Activated CD4-positive, alpha-beta memory T cell treated with anti-CD3 and anti-CD28 coated beads for 36 hours (primary cell): ENCODE data around the gene POLQ. TPM values are rescaled to one million over a fixed set of nuclear protein-coding genes. Genes with fewer than 3 reads are reported as not detected.

ENCODE experiments used
- CTCF ChIA-PET: fragments of 350-600 bp; sonication (Branson Sonifier 250); formaldehyde crosslinking; loops from one replicate; lab custom pipeline; 2021; ENCODE audit warnings: antibody characterized with exemption, inconsistent platforms; lab: Charles Lee
- POLR2A ChIA-PET: fragments of 350-600 bp; sonication (Branson Sonifier 250); formaldehyde crosslinking; loops from one replicate; lab custom pipeline; 2021; ENCODE audit warnings: antibody characterized with exemption; lab: Charles Lee
- DNase-seq: peaks from one replicate; pipeline ENCODE4 v3.0.0-alpha.2; 2020
- H3K27ac Mint-ChIP-seq: one replicate; pipeline ENCODE4 v1.8.0; 2021; ENCODE audit warnings: mixed read lengths
- H3K27me3 Mint-ChIP-seq: one replicate; pipeline ENCODE4 v1.8.0; 2021; ENCODE audit warnings: mixed read lengths
- H3K36me3 Mint-ChIP-seq: one replicate; pipeline ENCODE4 v1.8.0; 2021; ENCODE audit warnings: mixed read lengths
- H3K4me1 Mint-ChIP-seq: one replicate; pipeline ENCODE4 v1.8.0; 2021; ENCODE audit warnings: low read depth, mixed read lengths
- H3K4me3 Mint-ChIP-seq: one replicate; pipeline ENCODE4 v1.8.0; 2021; ENCODE audit warnings: mild to moderate bottlenecking, mixed read lengths
- H3K9me3 Mint-ChIP-seq: one replicate; pipeline ENCODE4 v1.8.0; 2021; ENCODE audit warnings: mixed read lengths
- intact Hi-C: fragments of 100-400 bp; cut with micrococcal nuclease; formaldehyde crosslinking; loops from one replicate; pipeline ENCODE4 v1.15.1; 2023
- total RNA-seq, 2 experiments: library from RNA; stranded (reverse); gene quantifications; one replicate each; pipeline ENCODE4 v1.2.3, GENCODE V29; 2021

POLQ gene
- total RNA-seq, 2 experiments from 2014 or later, result 23.9 to 25.1 TPM

GRCh38 chr3:121505256-121505655, 40.5 kb downstream of the POLQ start:
- Mint-ChIP-seq H3K36me3 (peaks cover 32% of the 10 kb centered on the region), H3K4me1 (no peaks in the 10 kb centered on the region), H3K9me3 (no peaks in the 10 kb centered on the region), H3K27me3 (no peaks in the 10 kb centered on the region), H3K4me3 (no peak overlapping the region), H3K27ac (no peak overlapping the region)
- CTCF ChIA-PET, result no interaction called here
- no peak for DNase-seq
- POLR2A ChIA-PET, result no interaction called here
- intact Hi-C loops, result no loop called here

- ChIA-PET CTCF (no interaction called here), POLR2A (no interaction called here)
- Mint-ChIP-seq H3K4me3 (no peak overlapping the region), H3K4me1 (no peaks in the 10 kb centered on the region), H3K27me3 (no peaks in the 10 kb centered on the region), H3K9me3 (no peaks in the 10 kb centered on the region), H3K27ac (no peak overlapping the region), H3K36me3 (peaks cover 28% of the 10 kb centered on the region)
- intact Hi-C loops, result no loop called here
- DNase-seq, result no peak
Observed at GRCh38 chr3:121504618-121505017, 41.2 kb downstream of the POLQ start.

GRCh38 chr3:121496786-121497185, 49.0 kb downstream of the POLQ start:
- H3K4me1 Mint-ChIP-seq, result no peaks in the 10 kb centered on the region
- intact Hi-C loops, result no loop called here
- H3K36me3 Mint-ChIP-seq, result peaks cover 34% of the 10 kb centered on the region
- no peak for DNase-seq
- CTCF ChIA-PET, result no interaction called here
- H3K4me3 Mint-ChIP-seq, result no peak overlapping the region
- POLR2A ChIA-PET, result no interaction called here
- H3K27me3 Mint-ChIP-seq, result no peaks in the 10 kb centered on the region
- H3K9me3 Mint-ChIP-seq, result no peaks in the 10 kb centered on the region
- H3K27ac Mint-ChIP-seq, result no peak overlapping the region

GRCh38 chr3:121493431-121493830, 52.4 kb downstream of the POLQ start:
- Mint-ChIP-seq H3K27me3 (no peaks in the 10 kb centered on the region), H3K9me3 (no peaks in the 10 kb centered on the region), H3K27ac (no peak overlapping the region), H3K4me3 (no peak overlapping the region), H3K36me3 (peaks cover 47% of the 10 kb centered on the region), H3K4me1 (no peaks in the 10 kb centered on the region)
- no peak for DNase-seq
- ChIA-PET CTCF (no interaction called here), POLR2A (no interaction called here)
- intact Hi-C loops, result no loop called here

GRCh38 chr3:121491683-121492320, 54.0 kb downstream of the POLQ start:
- Mint-ChIP-seq H3K27me3 (no peaks in the 10 kb centered on the region), H3K4me3 (no peak overlapping the region), H3K4me1 (no peaks in the 10 kb centered on the region), H3K36me3 (peaks cover 44% of the 10 kb centered on the region), H3K27ac (no peak overlapping the region), H3K9me3 (no peaks in the 10 kb centered on the region)
- CTCF ChIA-PET, result interaction anchor here (1.4 kb wide), 1 partner anchor 10 kb away, joined by 5 read pairs; no protein-coding TSS in a partner anchor
- POLR2A ChIA-PET, result no interaction called here
- intact Hi-C loops, result no loop called here
- no peak for DNase-seq

- POLR2A ChIA-PET, result no interaction called here
Observed at GRCh38 chr3:121490161-121490560, 55.6 kb downstream of the POLQ start.

GRCh38 chr3:121488628-121489027, 57.2 kb downstream of the POLQ start:
- POLR2A ChIA-PET, result no interaction called here
- H3K36me3 Mint-ChIP-seq, result peaks cover 35% of the 10 kb centered on the region
- no peak overlapping the region for H3K4me3 Mint-ChIP-seq
- H3K27me3 Mint-ChIP-seq, result no peaks in the 10 kb centered on the region
- intact Hi-C loops, result no loop called here
- H3K4me1 Mint-ChIP-seq, result no peaks in the 10 kb centered on the region
- no peaks in the 10 kb centered on the region for H3K9me3 Mint-ChIP-seq
- no peak for DNase-seq
- no peak overlapping the region for H3K27ac Mint-ChIP-seq
- CTCF ChIA-PET, result no interaction called here

More at GRCh38 chr3:121490161-121490560, 55.6 kb downstream of the POLQ start:
- no peak for DNase-seq
- no peaks in the 10 kb centered on the region for H3K9me3 Mint-ChIP-seq
- H3K27ac Mint-ChIP-seq, result no peak overlapping the region
- CTCF ChIA-PET, result no interaction called here
- H3K36me3 Mint-ChIP-seq, result peaks cover 36% of the 10 kb centered on the region
- no peaks in the 10 kb centered on the region for H3K4me1 Mint-ChIP-seq
- H3K4me3 Mint-ChIP-seq, result no peak overlapping the region
- H3K27me3 Mint-ChIP-seq, result no peaks in the 10 kb centered on the region
- intact Hi-C loops, result no loop called here

GRCh38 chr3:121483290-121483689, 62.5 kb downstream of the POLQ start:
- Mint-ChIP-seq H3K4me1 (no peaks in the 10 kb centered on the region), H3K4me3 (no peak overlapping the region), H3K27me3 (no peaks in the 10 kb centered on the region), H3K9me3 (no peaks in the 10 kb centered on the region), H3K36me3 (peaks cover 22% of the 10 kb centered on the region), H3K27ac (no peak overlapping the region)
- ChIA-PET POLR2A (no interaction called here), CTCF (no interaction called here)
- intact Hi-C loops, result no loop called here
- no peak for DNase-seq

- Mint-ChIP-seq H3K27ac (no peak overlapping the region), H3K4me3 (no peak overlapping the region), H3K36me3 (peaks cover 21% of the 10 kb centered on the region), H3K27me3 (no peaks in the 10 kb centered on the region), H3K9me3 (no peaks in the 10 kb centered on the region), H3K4me1 (no peaks in the 10 kb centered on the region)
- POLR2A ChIA-PET, result no interaction called here
- intact Hi-C loops, result no loop called here
- CTCF ChIA-PET, result no interaction called here
- no peak for DNase-seq
Observed at GRCh38 chr3:121482660-121483059, 63.1 kb downstream of the POLQ start.

- Mint-ChIP-seq H3K4me1 (no peaks in the 10 kb centered on the region), H3K4me3 (no peak overlapping the region), H3K27ac (no peak overlapping the region), H3K9me3 (no peaks in the 10 kb centered on the region), H3K27me3 (no peaks in the 10 kb centered on the region), H3K36me3 (peaks cover 24% of the 10 kb centered on the region)
- intact Hi-C loops, result no loop called here
- POLR2A ChIA-PET, result no interaction called here
- DNase-seq, result no peak
- CTCF ChIA-PET, result interaction anchor here (1.1 kb wide), 1 partner anchor 11 kb away, joined by 5 read pairs; no protein-coding TSS in a partner anchor
Observed at GRCh38 chr3:121481106-121481880, 64.5 kb downstream of the POLQ start.

GRCh38 chr3:121477589-121477988, 68.2 kb downstream of the POLQ start:
- CTCF ChIA-PET, result no interaction called here
- no peaks in the 10 kb centered on the region for H3K4me1 Mint-ChIP-seq
- intact Hi-C loops, result no loop called here

GRCh38 chr3:121473001-121473400, 72.8 kb downstream of the POLQ start:
- Mint-ChIP-seq H3K27me3 (no peaks in the 10 kb centered on the region), H3K36me3 (peaks cover 32% of the 10 kb centered on the region), H3K4me1 (no peaks in the 10 kb centered on the region), H3K9me3 (no peaks in the 10 kb centered on the region), H3K4me3 (no peak overlapping the region), H3K27ac (no peak overlapping the region)
- ChIA-PET POLR2A (no interaction called here), CTCF (no interaction called here)
- no peak for DNase-seq
- intact Hi-C loops, result no loop called here

More at GRCh38 chr3:121477589-121477988, 68.2 kb downstream of the POLQ start:
- no peak for DNase-seq
- Mint-ChIP-seq H3K27ac (no peak overlapping the region), H3K9me3 (no peaks in the 10 kb centered on the region), H3K27me3 (no peaks in the 10 kb centered on the region), H3K36me3 (peaks cover 30% of the 10 kb centered on the region), H3K4me3 (no peak overlapping the region)
- POLR2A ChIA-PET, result no interaction called here

GRCh38 chr3:121467085-121467484, 78.7 kb downstream of the POLQ start:
- POLR2A ChIA-PET, result no interaction called here
- Mint-ChIP-seq H3K27ac (no peak overlapping the region), H3K4me3 (no peak overlapping the region), H3K36me3 (peaks cover 37% of the 10 kb centered on the region), H3K27me3 (no peaks in the 10 kb centered on the region), H3K4me1 (no peaks in the 10 kb centered on the region), H3K9me3 (no peaks in the 10 kb centered on the region)
- intact Hi-C loops, result no loop called here
- no peak for DNase-seq
- CTCF ChIA-PET, result no interaction called here
